SK-N-SH treated with all-trans-retinoic acid at 6 μM for 48 hours (cell line): ENCODE data around the gene HTT-AS.

Source experiments
- CSDC2 ChIP-seq: fragments of 250-450 bp; sonication (Bioruptor Pico); IDR thresholded peaks from 2 replicates; pipeline ENCODE4 v1.5.0; 2020; ENCODE audit warnings: mild to moderate bottlenecking, moderate library complexity
- GLIS3 ChIP-seq: fragments of 250-450 bp; sonication (Bioruptor Pico); IDR thresholded peaks from 2 replicates; pipeline ENCODE4 v1.5.0; 2020; ENCODE audit warnings: mild to moderate bottlenecking, moderate library complexity
- PPARA ChIP-seq: fragments of 250-450 bp; sonication (Bioruptor Pico); IDR thresholded peaks from 2 replicates; pipeline ENCODE4 v1.5.0; 2020; ENCODE audit warnings: mild to moderate bottlenecking, borderline replicate concordance
- RARB ChIP-seq: fragments of 250-450 bp; sonication (Bioruptor Pico); IDR thresholded peaks from 2 replicates; pipeline ENCODE4 v1.8.0; 2021; ENCODE audit warnings: mild to moderate bottlenecking, moderate library complexity
- TOX ChIP-seq: fragments of 250-450 bp; sonication (Bioruptor Pico); IDR thresholded peaks from 2 replicates; pipeline ENCODE4 v1.8.0; 2021; ENCODE audit warnings: mild to moderate bottlenecking, moderate library complexity, borderline replicate concordance
- ZC3H10 ChIP-seq: fragments of 250-450 bp; sonication (Bioruptor Pico); IDR thresholded peaks from 2 replicates; pipeline ENCODE4 v1.5.1; 2021; ENCODE audit warnings: mild to moderate bottlenecking, moderate library complexity
- ZFP30 ChIP-seq: fragments of 450-650 bp; formaldehyde crosslinking; IDR thresholded peaks from 2 replicates; pipeline ENCODE4 v1.5.0; 2022; ENCODE audit warnings: mild to moderate bottlenecking, moderate library complexity
- ZNF70 ChIP-seq: fragments of 450-650 bp; formaldehyde crosslinking; IDR thresholded peaks from 2 replicates; pipeline ENCODE4 v1.5.0; 2020; ENCODE audit warnings: mild to moderate bottlenecking, moderate library complexity
- TF ChIP-seq, protein P1 (sequence below): fragments of 250-450 bp; sonication (Bioruptor Pico); IDR thresholded peaks from 2 replicates; pipeline ENCODE4 v1.8.0; 2020; ENCODE audit warnings: mild to moderate bottlenecking, moderate library complexity, borderline replicate concordance
- TF ChIP-seq, protein P2 (sequence below): fragments of 250-450 bp; sonication (Bioruptor Pico); IDR thresholded peaks from 2 replicates; pipeline ENCODE4 v1.5.1; 2020; ENCODE audit warnings: low read depth, mild to moderate bottlenecking, moderate library complexity

DNA sequence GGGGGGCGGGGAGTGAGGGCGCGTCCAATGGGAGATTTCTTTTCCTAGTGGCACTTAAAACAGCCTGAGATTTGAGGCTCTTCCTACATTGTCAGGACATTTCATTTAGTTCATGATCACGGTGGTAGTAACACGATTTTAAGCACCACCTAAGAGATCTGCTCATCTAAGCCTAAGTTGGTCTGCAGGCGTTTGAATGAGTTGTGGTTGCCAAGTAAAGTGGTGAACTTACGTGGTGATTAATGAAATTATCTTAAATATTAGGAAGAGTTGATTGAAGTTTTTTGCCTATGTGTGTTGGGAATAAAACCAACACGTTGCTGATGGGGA, 1.3 kb upstream of the HTT-AS start:
- TF ChIP-seq TOX (CRISPR knock-in tag) = no peak
- TF ChIP-seq ZC3H10 = no peak
- TF ChIP-seq PPARA (CRISPR knock-in tag) = no peak
- TF ChIP-seq, protein P1, sequence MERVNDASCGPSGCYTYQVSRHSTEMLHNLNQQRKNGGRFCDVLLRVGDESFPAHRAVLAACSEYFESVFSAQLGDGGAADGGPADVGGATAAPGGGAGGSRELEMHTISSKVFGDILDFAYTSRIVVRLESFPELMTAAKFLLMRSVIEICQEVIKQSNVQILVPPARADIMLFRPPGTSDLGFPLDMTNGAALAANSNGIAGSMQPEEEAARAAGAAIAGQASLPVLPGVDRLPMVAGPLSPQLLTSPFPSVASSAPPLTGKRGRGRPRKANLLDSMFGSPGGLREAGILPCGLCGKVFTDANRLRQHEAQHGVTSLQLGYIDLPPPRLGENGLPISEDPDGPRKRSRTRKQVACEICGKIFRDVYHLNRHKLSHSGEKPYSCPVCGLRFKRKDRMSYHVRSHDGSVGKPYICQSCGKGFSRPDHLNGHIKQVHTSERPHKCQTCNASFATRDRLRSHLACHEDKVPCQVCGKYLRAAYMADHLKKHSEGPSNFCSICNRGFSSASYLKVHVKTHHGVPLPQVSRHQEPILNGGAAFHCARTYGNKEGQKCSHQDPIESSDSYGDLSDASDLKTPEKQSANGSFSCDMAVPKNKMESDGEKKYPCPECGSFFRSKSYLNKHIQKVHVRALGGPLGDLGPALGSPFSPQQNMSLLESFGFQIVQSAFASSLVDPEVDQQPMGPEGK (CRISPR knock-in tag) = no peak
- TF ChIP-seq ZNF70 = no peak
- TF ChIP-seq GLIS3 (CRISPR knock-in tag) = no peak
- TF ChIP-seq ZFP30 = no peak
- TF ChIP-seq CSDC2 (CRISPR knock-in tag) = no peak
- TF ChIP-seq, protein P2, sequence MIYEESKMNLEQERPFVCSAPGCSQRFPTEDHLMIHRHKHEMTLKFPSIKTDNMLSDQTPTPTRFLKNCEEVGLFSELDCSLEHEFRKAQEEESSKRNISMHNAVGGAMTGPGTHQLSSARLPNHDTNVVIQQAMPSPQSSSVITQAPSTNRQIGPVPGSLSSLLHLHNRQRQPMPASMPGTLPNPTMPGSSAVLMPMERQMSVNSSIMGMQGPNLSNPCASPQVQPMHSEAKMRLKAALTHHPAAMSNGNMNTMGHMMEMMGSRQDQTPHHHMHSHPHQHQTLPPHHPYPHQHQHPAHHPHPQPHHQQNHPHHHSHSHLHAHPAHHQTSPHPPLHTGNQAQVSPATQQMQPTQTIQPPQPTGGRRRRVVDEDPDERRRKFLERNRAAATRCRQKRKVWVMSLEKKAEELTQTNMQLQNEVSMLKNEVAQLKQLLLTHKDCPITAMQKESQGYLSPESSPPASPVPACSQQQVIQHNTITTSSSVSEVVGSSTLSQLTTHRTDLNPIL (CRISPR knock-in tag) = no peak
- no peak for TF ChIP-seq RARB (CRISPR knock-in tag)
